Pancreas (tissue), 10 donors: Measurements from ENCODE around the gene MTX1. TPM values are rescaled to one million over a fixed set of nuclear protein-coding genes. Genes with fewer than 3 reads are reported as not detected.
A peak's percentile ranks its signal among the peaks of the same experiment; 100 is the strongest.

Experiments
- ATAC-seq, 4 donors: fragments of 200-7000 bp; cut with Tn5 transposase; one replicate each; pipeline versions ENCODE4 v1.8.0 to v1.9.1; 2020; ENCODE audit warnings: mild to moderate bottlenecking in 4 of 4, moderate library complexity in 4 of 4
- DNase-seq, 6 donors: peaks; one replicate each; pipeline ENCODE4 v3.0.0-alpha.2; 2020
- FAIRE-seq: peaks from 2 replicates; lab custom pipeline; 2012; peaks lifted over from hg19 to GRCh38; lab: Jason Lieb, UNC
- H3K27ac ChIP-seq, 4 donors: fragments of 200-600 bp; sonication (generic); 1 replicate in 3 of 4; 2 replicates in 1 of 4; pipeline versions ENCODE4 v1.5.0 to v1.8.0; 2020
- H3K27me3 ChIP-seq, 4 donors: fragments of 200-600 bp; one replicate each; pipeline ENCODE4 v1.8.0; 2021
- H3K36me3 ChIP-seq, 3 donors: fragments of 200-600 bp; sonication (generic) in 1 of 3; one replicate each; pipeline versions ENCODE4 v1.5.0 to v1.8.0; 2020 to 2021
- H3K4me1 ChIP-seq, 3 donors: fragments of 200-600 bp; one replicate each; pipeline ENCODE4 v1.8.0; 2021
- H3K4me3 ChIP-seq, 4 donors: fragments of 200-600 bp; sonication (generic) in 2 of 4; one replicate each; pipeline versions ENCODE4 v1.5.0 to v1.8.0; 2020 to 2021
- H3K9me3 ChIP-seq, 4 donors: fragments of 200-600 bp; one replicate each; pipeline ENCODE4 v1.8.0; 2021
- CTCF ChIP-seq, 4 donors: fragments of 200-600 bp; sonication (generic) in 3 of 4; IDR thresholded peaks; one replicate each; pipeline versions ENCODE4 v1.5.0 to v1.8.0; 2021; ENCODE audit warnings: antibody characterized with exemption in 4 of 4
- WGBS, 2 donors: extraction: QIAGEN DNeasy Blood & Tissue Kit; methylation state at CpG; one replicate each; pipeline ENCODE4 v1.1.7; 2013; 5-methylcytosine and 5-hydroxymethylcytosine counted together
- intact Hi-C, 3 donors: fragments of 100-400 bp; cut with DNase I; formaldehyde crosslinking; loops; one replicate each; pipeline versions ENCODE4 v1.11.1 to v1.14.2; 2022
- polyA plus RNA-seq, 2 donors: library from polyadenylated mRNA; stranded (reverse); fragments of 200-250 nt; gene quantifications; one replicate each; pipeline ENCODE4 v1.2.3, GENCODE V29; 2013
- total RNA-seq, 6 donors: library from RNA; stranded (reverse); fragmentation: NEBNext Ultra II Directional in 4 of 6; extraction: Animal tissue kit (Norgen Biotek cat#: 25700) in 4 of 6; gene quantifications; one replicate each; pipeline versions ENCODE4 v1.2.1 to v1.2.4, GENCODE V29; 2021 to 2023
- donor health status: healthy with polysubstance abuse.
- donor health status: DM: no; HTN: no; CAD: no; lungs with moderate emphysema.
- donor health status: DM: no; HTN: no; CAD: no.
- donor health status: control.
- donor health status: control.
- donor health status: Bipolar disorder and iron deficiency.
- donor health status: DM: yes; HTN: yes; CAD: no.
- donor health status: DM: no; HTN: no; CAD: no.
- donor health status: DM: no; HTN: no; CAD: no.
- donor health status: DM: yes; HTN: yes; CAD: no.

The MTX1 gene
- total and polyA plus RNA-seq, 8 donors, result 10.7 to 36.8 (median 16.5) TPM

DNA sequence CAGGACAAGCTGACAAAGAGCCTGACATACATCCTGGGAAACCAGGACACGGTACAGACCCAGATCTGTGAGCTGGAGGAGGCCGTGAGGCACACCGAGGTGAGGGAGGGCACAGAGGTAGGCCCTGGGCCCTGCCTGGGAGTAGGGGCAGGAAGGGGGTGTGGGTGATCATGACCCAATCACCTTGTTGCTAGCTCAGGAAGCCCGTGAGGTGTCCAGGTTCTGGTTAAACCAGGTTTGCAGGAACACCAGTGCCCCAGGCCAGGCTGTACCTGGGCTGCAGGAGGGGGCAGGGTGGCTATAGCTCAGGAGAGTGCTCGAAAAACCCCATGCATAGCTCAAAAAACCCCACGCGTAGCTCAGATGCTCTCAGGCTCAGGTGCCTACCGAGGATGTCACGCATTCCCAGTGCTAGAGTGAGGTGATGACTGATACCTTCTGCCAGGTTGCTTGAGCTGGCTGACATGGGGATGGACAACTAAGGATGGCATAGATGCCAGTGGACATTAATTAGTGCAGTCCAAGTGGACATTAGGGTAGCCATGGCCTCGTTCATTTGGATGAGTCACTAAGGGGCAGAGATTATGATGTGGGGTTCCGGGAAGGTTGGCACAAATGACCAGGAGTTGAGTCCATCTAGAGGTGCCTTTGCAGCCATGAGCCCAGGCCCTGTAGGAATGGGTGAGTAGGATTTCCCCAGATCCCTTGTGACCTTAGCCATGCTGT, 31.1 kb upstream of the MTX1 start:
- Histone ChIP-seq H3K9me3 (no peaks in the 10 kb centered on the region), H3K27me3 (no peaks in the 10 kb centered on the region), H3K4me3 (no peak overlapping the region), H3K36me3 (no peaks in the 10 kb centered on the region), H3K27ac (no peak overlapping the region), H3K4me1 (peaks cover 0 to 12% (median 10%) of the 10 kb centered on the region in 3 donors)
- TF ChIP-seq CTCF (IDR thresholded peaks at IDR 0.05), result no peak
- WGBS, 2 donors, result 60 to 67% methylated on average over 11 of the region's 11 CpGs
- FAIRE-seq (no peak), DNase-seq (peak in 5 of 6 donors; percentile 17 to 47 (median 38)), ATAC-seq (no peak)
- intact Hi-C loops, result no loop called here

DNA sequence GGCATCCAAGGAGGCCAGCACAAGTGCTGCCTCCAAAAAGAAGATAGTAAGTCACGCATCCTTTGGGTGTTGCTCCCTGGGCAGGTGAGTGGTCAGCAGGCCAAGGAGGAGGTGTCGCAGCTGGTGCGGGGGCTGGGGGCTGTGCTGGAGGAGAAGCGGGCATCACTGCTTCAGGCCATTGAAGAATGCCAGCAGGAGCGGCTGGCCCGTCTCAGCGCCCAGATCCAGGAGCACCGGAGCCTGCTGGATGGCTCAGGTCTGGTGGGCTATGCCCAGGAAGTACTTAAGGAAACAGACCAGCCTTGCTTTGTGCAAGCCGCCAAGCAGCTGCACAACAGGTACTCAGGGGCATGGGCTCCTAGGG, 30.6 kb upstream of the MTX1 start:
- Histone ChIP-seq H3K9me3 (no peaks in the 10 kb centered on the region), H3K4me1 (peaks cover 0 to 12% (median 10%) of the 10 kb centered on the region in 3 donors), H3K36me3 (no peaks in the 10 kb centered on the region), H3K4me3 (no peak overlapping the region), H3K27me3 (no peaks in the 10 kb centered on the region), H3K27ac (no peak overlapping the region)
- no peak for FAIRE-seq
- peak in 5 of 6 donors; percentile 11 to 61 (median 35) for DNase-seq
- TF ChIP-seq CTCF (IDR thresholded peaks at IDR 0.05), result no peak
- 95 to 99% methylated on average over 9 of the region's 9 CpGs for WGBS, 2 donors
- ATAC-seq, result no peak
- intact Hi-C loops, result no loop called here

GRCh38 chr1:155178441-155179111, 29.9 kb upstream of the MTX1 start:
- FAIRE-seq (no peak), DNase-seq (peak in 5 of 6 donors; percentile 9 to 65 (median 31)), ATAC-seq (no peak)
- no peaks in the 10 kb centered on the region for H3K27me3 ChIP-seq
- H3K9me3 ChIP-seq, result no peaks in the 10 kb centered on the region
- H3K36me3 ChIP-seq, result no peaks in the 10 kb centered on the region
- 84 to 85% methylated on average over 20 to 30 of the region's 30 CpGs for WGBS, 2 donors
- no peak overlapping the region for H3K4me3 ChIP-seq
- no peak for TF ChIP-seq CTCF (IDR thresholded peaks at IDR 0.05)
- intact Hi-C loops, result no loop called here
- H3K4me1 ChIP-seq, result peaks cover 0 to 12% (median 10%) of the 10 kb centered on the region in 3 donors
- H3K27ac ChIP-seq, result no peak overlapping the region

GRCh38 chr1:155179112-155180031, 29.1 kb upstream of the MTX1 start:
- H3K27ac ChIP-seq, result no peak overlapping the region
- H3K9me3 ChIP-seq, result no peaks in the 10 kb centered on the region
- intact Hi-C loops, result no loop called here
- TF ChIP-seq CTCF (IDR thresholded peaks at IDR 0.05), result no peak
- H3K36me3 ChIP-seq, result no peaks in the 10 kb centered on the region
- FAIRE-seq (no peak), ATAC-seq (no peak), DNase-seq (peak; percentile 14 to 74 (median 39))
- 86 to 88% methylated on average over 28 to 31 of the region's 31 CpGs for WGBS, 2 donors
- no peak overlapping the region for H3K4me3 ChIP-seq
- peaks cover 5 to 13% (median 11%) of the 10 kb centered on the region in 3 donors for H3K4me1 ChIP-seq
- H3K27me3 ChIP-seq, result no peaks in the 10 kb centered on the region
